Measurements from ENCODE around the gene GVQW3.
A peak's percentile ranks its signal among the peaks of the same experiment; 100 is the strongest.

Gene GVQW3

DNA sequence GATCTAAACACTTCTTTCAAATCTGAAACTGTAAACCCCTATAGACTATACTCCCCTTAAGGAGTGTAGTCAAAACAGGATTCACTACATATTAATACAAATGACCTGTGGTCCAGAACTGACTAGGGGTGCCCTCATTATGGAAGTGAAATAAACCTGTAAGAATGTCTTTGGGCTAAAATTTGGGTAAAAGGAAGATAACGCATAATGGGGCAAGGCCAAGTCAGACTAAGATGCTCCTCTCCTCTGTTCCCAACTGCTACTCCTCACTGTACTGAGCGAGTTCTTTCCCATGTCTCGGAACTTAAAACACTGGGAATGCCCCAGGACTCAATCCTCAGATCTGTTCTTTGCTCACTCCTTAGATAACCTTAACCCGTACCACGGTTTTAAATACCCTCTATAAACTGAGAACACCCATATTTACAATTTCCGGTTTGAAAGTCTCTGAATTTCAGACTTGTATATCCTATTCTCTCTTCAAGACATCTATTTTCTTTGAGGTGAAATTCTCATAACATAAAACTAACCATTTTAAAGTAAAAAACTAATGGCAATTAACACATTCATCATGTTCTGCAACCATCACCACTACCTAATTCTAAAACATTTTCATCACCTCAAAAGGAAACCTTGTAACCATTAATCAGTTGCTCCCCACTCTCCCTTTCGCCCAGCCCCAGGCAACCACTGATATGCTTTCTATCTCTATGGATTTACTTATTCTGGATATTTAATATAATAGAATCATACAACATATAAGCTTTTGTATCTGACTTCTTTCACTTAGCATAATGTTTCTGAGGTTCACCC, 4.2 kb upstream of the GVQW3 start:
- H3K4me3 ChIP-seq (ENCODE audit: low read depth, low read length), result no peak overlapping the region
- no peaks in the 10 kb centered on the region for H3K27me3 ChIP-seq
- TF ChIP-seq, protein P1, sequence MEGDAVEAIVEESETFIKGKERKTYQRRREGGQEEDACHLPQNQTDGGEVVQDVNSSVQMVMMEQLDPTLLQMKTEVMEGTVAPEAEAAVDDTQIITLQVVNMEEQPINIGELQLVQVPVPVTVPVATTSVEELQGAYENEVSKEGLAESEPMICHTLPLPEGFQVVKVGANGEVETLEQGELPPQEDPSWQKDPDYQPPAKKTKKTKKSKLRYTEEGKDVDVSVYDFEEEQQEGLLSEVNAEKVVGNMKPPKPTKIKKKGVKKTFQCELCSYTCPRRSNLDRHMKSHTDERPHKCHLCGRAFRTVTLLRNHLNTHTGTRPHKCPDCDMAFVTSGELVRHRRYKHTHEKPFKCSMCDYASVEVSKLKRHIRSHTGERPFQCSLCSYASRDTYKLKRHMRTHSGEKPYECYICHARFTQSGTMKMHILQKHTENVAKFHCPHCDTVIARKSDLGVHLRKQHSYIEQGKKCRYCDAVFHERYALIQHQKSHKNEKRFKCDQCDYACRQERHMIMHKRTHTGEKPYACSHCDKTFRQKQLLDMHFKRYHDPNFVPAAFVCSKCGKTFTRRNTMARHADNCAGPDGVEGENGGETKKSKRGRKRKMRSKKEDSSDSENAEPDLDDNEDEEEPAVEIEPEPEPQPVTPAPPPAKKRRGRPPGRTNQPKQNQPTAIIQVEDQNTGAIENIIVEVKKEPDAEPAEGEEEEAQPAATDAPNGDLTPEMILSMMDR (IDR thresholded peaks at IDR 0.05; ENCODE audit: low read depth, low read length), result no peak
- H3K36me3 ChIP-seq, result no peaks in the 10 kb centered on the region
- no peak for DNase-seq
- no peaks in the 10 kb centered on the region for H3K9me3 ChIP-seq
- no peaks in the 10 kb centered on the region; the same call in 1 of the 2 replicates for H3K4me1 ChIP-seq

DNA sequence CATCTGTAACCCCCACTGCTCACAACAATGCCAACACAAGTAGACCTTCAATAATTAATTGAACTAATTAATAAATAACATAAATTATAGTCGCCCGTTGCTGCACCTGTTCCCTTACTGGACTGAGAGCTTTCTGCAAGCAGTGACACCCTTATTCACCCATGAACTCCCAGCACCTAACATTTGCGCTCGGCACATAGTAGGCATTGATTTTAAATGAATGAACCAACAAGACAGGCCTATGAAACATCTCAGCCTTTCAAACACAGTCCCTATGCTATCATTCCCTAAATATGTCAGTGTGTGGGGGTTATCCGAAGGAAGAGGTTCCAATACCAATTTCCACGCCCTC, 1.3 kb upstream of the GVQW3 start:
- Histone ChIP-seq H3K4me1 (no peaks in the 10 kb centered on the region; the same call in none of the 2 replicates), H3K36me3 (no peaks in the 10 kb centered on the region; the same call in 1 of the 2 replicates), H3K4me3 (ENCODE audit: low read depth, low read length) (peak overlapping the region; percentile 96), H3K27me3 (no peaks in the 10 kb centered on the region), H3K9me3 (no peaks in the 10 kb centered on the region)
- no peak for DNase-seq
- TF ChIP-seq, protein P1 (IDR thresholded peaks at IDR 0.05; ENCODE audit: low read depth, low read length), result no peak

DNA sequence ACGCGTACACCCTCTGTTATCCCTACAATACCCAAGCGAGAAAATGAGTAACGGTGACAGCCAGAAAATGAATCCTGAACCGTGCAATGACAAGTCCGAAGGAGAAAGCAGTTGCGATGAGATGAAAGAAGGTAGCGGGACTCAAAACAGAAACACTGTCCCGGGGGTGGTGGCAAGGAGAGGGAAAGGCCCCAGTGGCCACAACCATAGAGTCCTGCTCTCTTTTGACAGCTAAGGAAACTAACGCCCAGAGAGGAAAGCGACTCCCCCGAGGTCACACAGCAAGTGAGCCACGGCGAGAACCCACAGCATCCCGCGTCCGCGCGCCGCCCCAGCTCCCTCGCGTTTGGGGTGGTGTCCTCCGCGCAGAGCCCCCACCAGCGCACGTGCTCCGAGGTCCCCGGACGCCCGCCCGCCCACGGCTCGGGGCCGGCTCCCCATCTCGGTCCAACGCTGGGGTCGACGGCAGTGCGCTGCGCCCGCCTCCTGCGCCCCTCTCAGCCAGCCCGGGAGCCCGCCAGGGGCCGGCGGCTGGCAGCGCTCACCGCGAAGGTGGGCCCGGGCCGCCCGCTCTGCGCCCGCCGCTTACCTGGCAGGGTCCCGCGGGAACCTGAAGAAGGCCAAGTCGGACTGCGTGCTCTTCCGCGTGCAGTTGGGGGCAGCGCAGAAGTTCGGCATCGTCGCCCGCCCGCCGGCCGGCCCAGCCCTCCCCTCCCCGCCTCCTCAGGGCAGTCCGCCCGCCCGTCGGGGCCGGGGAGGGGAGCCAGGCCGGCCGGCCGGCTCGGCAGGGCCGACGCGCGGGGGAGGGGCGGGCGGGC, 755 bp upstream of the GVQW3 start:
- Histone ChIP-seq H3K4me1 (no peaks in the 10 kb centered on the region; the same call in 1 of the 2 replicates), H3K36me3 (no peaks in the 10 kb centered on the region; the same call in 1 of the 2 replicates), H3K27me3 (no peaks in the 10 kb centered on the region), H3K9me3 (no peaks in the 10 kb centered on the region), H3K4me3 (ENCODE audit: low read depth, low read length) (peak overlapping the region; percentile 96)
- TF ChIP-seq, protein P1 (IDR thresholded peaks at IDR 0.05; ENCODE audit: low read depth, low read length), result no peak
- DNase-seq, result no peak

DNA sequence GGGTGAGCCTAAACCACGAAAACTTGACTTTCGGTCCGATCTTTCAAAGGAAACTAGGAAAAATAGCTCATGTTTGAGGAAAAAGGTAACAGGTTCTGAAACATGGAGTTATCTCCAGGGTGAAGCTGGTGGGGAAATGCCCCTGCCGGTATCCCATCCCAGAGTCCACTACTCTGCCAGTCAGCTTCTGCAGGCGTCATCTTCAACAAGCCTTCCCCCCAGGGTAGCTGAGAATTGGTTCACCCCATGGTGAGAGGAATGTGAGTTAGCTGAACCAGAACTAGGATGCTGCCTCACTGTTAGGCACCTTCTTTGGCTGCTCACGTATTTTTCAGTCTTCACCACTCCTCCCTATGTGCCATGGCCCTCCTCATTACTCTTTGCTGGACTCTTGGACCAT, 1.1 kb downstream of the GVQW3 start:
- TF ChIP-seq, protein P1 (IDR thresholded peaks at IDR 0.05; ENCODE audit: low read depth, low read length), result no peak
- Histone ChIP-seq H3K9me3 (no peaks in the 10 kb centered on the region), H3K4me1 (no peaks in the 10 kb centered on the region; the same call in 1 of the 2 replicates), H3K36me3 (no peaks in the 10 kb centered on the region; the same call in 1 of the 2 replicates), H3K27me3 (no peaks in the 10 kb centered on the region), H3K4me3 (ENCODE audit: low read depth, low read length) (peak overlapping the region; percentile 96)
- no peak for DNase-seq

DNA sequence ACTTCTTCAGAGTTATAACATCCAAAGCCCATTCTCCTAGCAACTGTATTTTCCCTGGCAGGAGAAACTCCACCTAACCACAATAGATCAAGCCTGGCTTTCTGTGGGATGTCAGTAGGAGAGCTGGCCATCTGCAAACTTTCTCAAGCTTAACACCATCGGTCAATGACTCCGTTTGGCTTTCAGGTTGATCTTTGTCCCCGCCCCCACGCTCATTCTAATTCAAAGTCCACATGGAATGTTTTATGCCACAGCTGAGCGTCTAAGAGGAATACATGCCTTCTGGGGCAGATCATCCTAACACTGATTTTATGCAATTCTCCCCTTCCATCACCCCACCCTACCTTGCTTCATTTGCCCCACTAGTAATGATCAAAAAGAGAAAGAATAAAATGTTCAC, 4.8 kb downstream of the GVQW3 start:
- no peak for DNase-seq
- Histone ChIP-seq H3K9me3 (no peaks in the 10 kb centered on the region), H3K27me3 (no peaks in the 10 kb centered on the region), H3K4me1 (peaks cover 15% of the 10 kb centered on the region), H3K36me3 (no peaks in the 10 kb centered on the region; the same call in 1 of the 2 replicates), H3K4me3 (ENCODE audit: low read depth, low read length) (no peak overlapping the region)
- TF ChIP-seq, protein P1 (IDR thresholded peaks at IDR 0.05; ENCODE audit: low read depth, low read length), result no peak

Measured in BE2C (cell line).